Smooth muscle cell (in vitro differentiated cells): ENCODE data around the gene EDAR. TPM values are rescaled to one million over a fixed set of nuclear protein-coding genes. Genes with fewer than 3 reads are reported as not detected.

Source experiments
- DNase-seq: peaks from one replicate; lab custom pipeline; 2025; ENCODE audit not compliant: unreplicated experiment; lab: John Stamatoyannopoulos, UW
- H2AFZ ChIP-seq: fragments of 200-600 bp; sonication (generic); 2 replicates; pipeline ENCODE4 v1.6.0; 2016; ENCODE audit warnings: antibody characterized with exemption, low read depth, mild to moderate bottlenecking
- H3F3A ChIP-seq: fragments of 200-600 bp; sonication (generic); 2 replicates; pipeline ENCODE4 v1.6.0; 2017; ENCODE audit warnings: antibody characterized with exemption, low read depth
- H3K27ac ChIP-seq: fragments of 200-600 bp; sonication (generic); 2 replicates; pipeline ENCODE4 v1.5.1; 2016; ENCODE audit warnings: low read depth, mild to moderate bottlenecking
- H3K27me3 ChIP-seq: fragments of 200-600 bp; sonication (generic); 2 replicates; pipeline ENCODE4 v1.6.1; 2016; ENCODE audit warnings: low read depth, mild to moderate bottlenecking
- H3K36me3 ChIP-seq: fragments of 200-600 bp; sonication (generic); 2 replicates; pipeline ENCODE4 v1.5.1; 2016; ENCODE audit warnings: low read depth
- H3K4me1 ChIP-seq: fragments of 200-600 bp; sonication (generic); 2 replicates; pipeline ENCODE4 v1.5.1; 2016; ENCODE audit warnings: low read depth
- H3K4me2 ChIP-seq: fragments of 200-600 bp; sonication (generic); 2 replicates; pipeline ENCODE4 v1.6.0; 2016; ENCODE audit warnings: mild to moderate bottlenecking
- H3K4me3 ChIP-seq: fragments of 200-600 bp; sonication (generic); 2 replicates; pipeline ENCODE4 v1.5.1; 2016; ENCODE audit warnings: mild to moderate bottlenecking
- H3K79me2 ChIP-seq: fragments of 200-600 bp; sonication (generic); 2 replicates; pipeline ENCODE4 v1.6.0; 2016; ENCODE audit warnings: low read depth, mild to moderate bottlenecking
- H3K9ac ChIP-seq: fragments of 200-600 bp; sonication (generic); 2 replicates; pipeline ENCODE4 v1.6.0; 2016; ENCODE audit warnings: low read depth
- H3K9me3 ChIP-seq: fragments of 200-600 bp; sonication (generic); replicated peaks from 2 replicates; pipeline ENCODE4 v1.5.1; 2016; ENCODE audit warnings: low read depth
- H4K20me1 ChIP-seq: fragments of 200-600 bp; sonication (generic); 2 replicates; pipeline ENCODE4 v1.6.0; 2016; ENCODE audit warnings: low read depth
- CTCF ChIP-seq: fragments of 200-600 bp; sonication (generic); IDR thresholded peaks from 2 replicates; pipeline ENCODE4 v1.5.1; 2017; ENCODE audit warnings: borderline replicate concordance, mild to moderate bottlenecking, antibody characterized with exemption; ENCODE audit not compliant: insufficient read depth, poor library complexity, severe bottlenecking
- WGBS: methylation state at CpG from one replicate; pipeline ENCODE4 v1.1.7; 2016; ENCODE audit warnings: low lambda C conversion rate; 5-methylcytosine and 5-hydroxymethylcytosine counted together
- polyA plus RNA-seq: library from polyadenylated mRNA; unstranded; fragments of >200 nt; fragmentation: Nextera tagmentation; extraction: Ambion mirVana; gene quantifications from 2 replicates; pipeline ENCODE4 v1.2.1, GENCODE V29; 2016
- total RNA-seq: library from RNA; depleted of rRNA; stranded (reverse); fragments of >200 nt; gene quantifications from 2 replicates; pipeline ENCODE4 v1.2.3, GENCODE V29; 2014

EDAR gene
- total and polyA plus RNA-seq, 2 experiments from 2014 or later: 0.09 TPM; not detected in 1

GRCh38 chr2:108884619-108885018 lies 104.4 kb downstream of the EDAR start:
- Histone ChIP-seq H3F3A (no peaks in the 10 kb centered on the region), H3K27me3 (no peaks in the 10 kb centered on the region), H3K4me2 (no peak overlapping the region), H3K4me3 (no peak overlapping the region), H3K79me2 (no peaks in the 10 kb centered on the region), H2AFZ (no peak overlapping the region), H3K36me3 (peaks cover 2% of the 10 kb centered on the region), H3K4me1 (no peaks in the 10 kb centered on the region), H3K9me3 (peaks cover 7% of the 10 kb centered on the region), H3K9ac (no peak overlapping the region), H3K27ac (no peak overlapping the region), H4K20me1 (no peaks in the 10 kb centered on the region)
- no peak for DNase-seq
- WGBS: 76% methylated on average over 6 of the region's 6 CpGs
- no peak for TF ChIP-seq CTCF

GRCh38 chr2:108878276-108878675 lies 110.7 kb downstream of the EDAR start:
- 50% methylated on average over 2 of the region's 2 CpGs for WGBS

DNA sequence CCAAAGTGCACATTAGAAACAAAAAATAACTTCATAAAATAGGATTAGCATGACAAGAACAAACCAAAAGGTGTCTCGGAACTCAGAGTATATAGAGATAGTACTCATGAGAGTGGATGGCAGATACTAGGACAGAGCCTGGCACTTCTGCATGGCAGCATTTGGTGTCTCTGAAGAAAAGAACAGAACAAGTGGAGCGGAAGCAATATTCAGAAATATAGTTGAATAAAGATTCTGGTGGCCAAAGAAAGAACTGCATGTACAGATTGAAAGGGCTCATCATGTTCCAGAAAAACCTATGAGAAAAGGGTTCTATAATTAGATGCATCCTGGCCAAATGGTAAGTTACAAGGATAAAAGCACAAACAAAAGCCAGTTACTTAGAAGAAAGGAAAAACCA lies 111.5 kb downstream of the EDAR start:
- 100% methylated on average over 2 of the region's 2 CpGs for WGBS

More at GRCh38 chr2:108878276-108878675, 110.7 kb downstream of the EDAR start:
- no peak overlapping the region for H2AFZ ChIP-seq
- H3K9me3 ChIP-seq: peaks cover 7% of the 10 kb centered on the region
- H3K9ac ChIP-seq: no peak overlapping the region
- H3K27ac ChIP-seq: no peak overlapping the region
- H3K4me3 ChIP-seq: no peak overlapping the region
- H3K79me2 ChIP-seq: no peaks in the 10 kb centered on the region
- no peaks in the 10 kb centered on the region for H3F3A ChIP-seq
- peaks cover 3% of the 10 kb centered on the region for H3K36me3 ChIP-seq
- no peak for DNase-seq
- no peaks in the 10 kb centered on the region for H3K4me1 ChIP-seq
- no peaks in the 10 kb centered on the region for H4K20me1 ChIP-seq
- no peak overlapping the region for H3K4me2 ChIP-seq
- TF ChIP-seq CTCF: no peak
- no peaks in the 10 kb centered on the region for H3K27me3 ChIP-seq

More for the DNA sequence above, 111.5 kb downstream of the EDAR start:
- no peak for TF ChIP-seq CTCF
- no peak for DNase-seq
- Histone ChIP-seq H3K27me3 (no peaks in the 10 kb centered on the region), H3K9ac (no peak overlapping the region), H3K36me3 (peaks cover 3% of the 10 kb centered on the region), H3K4me1 (no peaks in the 10 kb centered on the region), H3K4me3 (no peak overlapping the region), H3K79me2 (no peaks in the 10 kb centered on the region), H3K9me3 (peaks cover 7% of the 10 kb centered on the region), H3F3A (no peaks in the 10 kb centered on the region), H3K4me2 (no peak overlapping the region), H3K27ac (no peak overlapping the region), H4K20me1 (no peaks in the 10 kb centered on the region), H2AFZ (no peak overlapping the region)
